ENCODE measurements around the gene MAP2K6.

Gene MAP2K6

GRCh38 chr17:69547947-69548346 lies 133.4 kb downstream of the MAP2K6 start:
- Histone ChIP-seq H2BK5ac (ENCODE audit: low read length) (no peak overlapping the region), H3K4me3 (ENCODE audit: low read length in 2 of 2) (no peak overlapping the region), H2BK15ac (ENCODE audit: low read length) (no peak overlapping the region), H3K4ac (ENCODE audit: low read length) (no peak overlapping the region), H3K79me1 (ENCODE audit: low read depth, low read length) (no peaks in the 10 kb centered on the region), H2AK5ac (ENCODE audit: low read depth, low read length) (no peak overlapping the region), H3K36me3 (replicated peaks in 1 of 2; ENCODE audit: control insufficient read depth in 2 of 2, insufficient read depth in 2 of 2, low read length in 2 of 2) (peaks cover 0 to 10% of the 10 kb centered on the region in 2 donors), H3K18ac (ENCODE audit: low read length) (no peak overlapping the region), H3K23ac (ENCODE audit: low read depth, low read length, poor library complexity) (no peak overlapping the region), H3K4me2 (ENCODE audit: insufficient read depth, low read length, poor library complexity, severe bottlenecking) (no peak overlapping the region), H3K14ac (ENCODE audit: low read length) (no peak overlapping the region), H2BK120ac (ENCODE audit: low read depth, low read length) (no peak overlapping the region), H4K8ac (ENCODE audit: low read depth, low read length) (no peak overlapping the region), H3K4me1 (ENCODE audit: control insufficient read depth in 2 of 2, insufficient read depth in 1 of 2, low read depth in 1 of 2, low read length in 2 of 2) (no peaks in the 10 kb centered on the region), H2BK12ac (ENCODE audit: low read length) (no peak overlapping the region), H3K27me3 (ENCODE audit: control insufficient read depth in 3 of 3, insufficient read depth in 3 of 3, low read depth in 1 of 3, low read length in 3 of 3) (no peaks in the 10 kb centered on the region), H2AFZ (ENCODE audit: low read length) (no peak overlapping the region), H3K9me3 (replicated peaks in 1 of 2; ENCODE audit: control insufficient read depth in 2 of 2, insufficient read depth in 1 of 2, low read depth in 1 of 2, low read length in 2 of 2) (no peaks in the 10 kb centered on the region), H3K9ac (ENCODE audit: low read depth, low read length, poor library complexity) (no peak overlapping the region), H4K91ac (ENCODE audit: low read depth, low read length, poor library complexity) (no peak overlapping the region), H3K27ac (replicated peaks; ENCODE audit: low read length) (no peak overlapping the region)
- no CpG with 5 or more reads among the region's 3 CpGs for WGBS, 2 donors (ENCODE audit: extremely low coverage in 2 of 2, insufficient read length in 2 of 2, insufficient replicate concordance in 1 of 2)
- no peak for DNase-seq (ENCODE audit: low spot score)

- H3K4ac ChIP-seq (ENCODE audit: low read length), result no peak overlapping the region
- H2BK5ac ChIP-seq (ENCODE audit: low read length), result no peak overlapping the region
- H3K9me3 ChIP-seq (replicated peaks in 1 of 2; ENCODE audit: control insufficient read depth in 2 of 2, insufficient read depth in 1 of 2, low read depth in 1 of 2, low read length in 2 of 2), result peaks cover 4 to 7% of the 10 kb centered on the region in 2 donors
- no peak overlapping the region for H3K4me3 ChIP-seq (ENCODE audit: low read length in 2 of 2)
- H3K79me1 ChIP-seq (ENCODE audit: low read depth, low read length), result no peaks in the 10 kb centered on the region
- no peak overlapping the region for H2AFZ ChIP-seq (ENCODE audit: low read length)
- H3K9ac ChIP-seq (ENCODE audit: low read depth, low read length, poor library complexity), result no peak overlapping the region
- no peaks in the 10 kb centered on the region for H3K27me3 ChIP-seq (ENCODE audit: control insufficient read depth in 3 of 3, insufficient read depth in 3 of 3, low read depth in 1 of 3, low read length in 3 of 3)
- no peak overlapping the region for H3K4me2 ChIP-seq (ENCODE audit: insufficient read depth, low read length, poor library complexity, severe bottlenecking)
- peaks cover 3 to 6% of the 10 kb centered on the region in 2 donors for H3K36me3 ChIP-seq (replicated peaks in 1 of 2; ENCODE audit: control insufficient read depth in 2 of 2, insufficient read depth in 2 of 2, low read length in 2 of 2)
- H3K4me1 ChIP-seq (ENCODE audit: control insufficient read depth in 2 of 2, insufficient read depth in 1 of 2, low read depth in 1 of 2, low read length in 2 of 2), result no peaks in the 10 kb centered on the region
- no peak overlapping the region for H3K14ac ChIP-seq (ENCODE audit: low read length)
- H4K8ac ChIP-seq (ENCODE audit: low read depth, low read length), result no peak overlapping the region
- no peak overlapping the region for H3K18ac ChIP-seq (ENCODE audit: low read length)
- H4K91ac ChIP-seq (ENCODE audit: low read depth, low read length, poor library complexity), result no peak overlapping the region
- WGBS, 2 donors (ENCODE audit: extremely low coverage in 2 of 2, insufficient read length in 2 of 2, insufficient replicate concordance in 1 of 2), result no CpG with 5 or more reads among the region's 1 CpG
- no peak overlapping the region for H2BK15ac ChIP-seq (ENCODE audit: low read length)
- H3K23ac ChIP-seq (ENCODE audit: low read depth, low read length, poor library complexity), result no peak overlapping the region
- H3K27ac ChIP-seq (replicated peaks; ENCODE audit: low read length), result no peak overlapping the region
- no peak overlapping the region for H2BK120ac ChIP-seq (ENCODE audit: low read depth, low read length)
- H2AK5ac ChIP-seq (ENCODE audit: low read depth, low read length), result no peak overlapping the region
- no peak overlapping the region for H2BK12ac ChIP-seq (ENCODE audit: low read length)
- DNase-seq (ENCODE audit: low spot score), result no peak
Observed at GRCh38 chr17:69551212-69552010, 136.9 kb downstream of the MAP2K6 start.

GRCh38 chr17:69552986-69553667 lies 138.6 kb downstream of the MAP2K6 start:
- H3K27me3 ChIP-seq (ENCODE audit: control insufficient read depth in 3 of 3, insufficient read depth in 3 of 3, low read depth in 1 of 3, low read length in 3 of 3), result no peaks in the 10 kb centered on the region

GRCh38 chr17:69555056-69555455 lies 140.6 kb downstream of the MAP2K6 start:
- H2BK120ac ChIP-seq (ENCODE audit: low read depth, low read length), result no peak overlapping the region
- H4K91ac ChIP-seq (ENCODE audit: low read depth, low read length, poor library complexity), result no peak overlapping the region
- no CpG with 5 or more reads among the region's 2 CpGs for WGBS, 2 donors (ENCODE audit: extremely low coverage in 2 of 2, insufficient read length in 2 of 2, insufficient replicate concordance in 1 of 2)
- no peak for DNase-seq (ENCODE audit: low spot score)
- no peak overlapping the region for H4K8ac ChIP-seq (ENCODE audit: low read depth, low read length)
- H2BK12ac ChIP-seq (ENCODE audit: low read length), result no peak overlapping the region
- H3K36me3 ChIP-seq (replicated peaks in 1 of 2; ENCODE audit: control insufficient read depth in 2 of 2, insufficient read depth in 2 of 2, low read length in 2 of 2), result peaks cover 3 to 6% of the 10 kb centered on the region in 2 donors
- no peak overlapping the region for H2BK15ac ChIP-seq (ENCODE audit: low read length)
- H3K4me1 ChIP-seq (ENCODE audit: control insufficient read depth in 2 of 2, insufficient read depth in 1 of 2, low read depth in 1 of 2, low read length in 2 of 2), result no peaks in the 10 kb centered on the region
- H2BK5ac ChIP-seq (ENCODE audit: low read length), result no peak overlapping the region
- no peak overlapping the region for H3K4ac ChIP-seq (ENCODE audit: low read length)
- peaks cover 4 to 7% of the 10 kb centered on the region in 2 donors for H3K9me3 ChIP-seq (replicated peaks in 1 of 2; ENCODE audit: control insufficient read depth in 2 of 2, insufficient read depth in 1 of 2, low read depth in 1 of 2, low read length in 2 of 2)
- H3K23ac ChIP-seq (ENCODE audit: low read depth, low read length, poor library complexity), result no peak overlapping the region
- H3K79me1 ChIP-seq (ENCODE audit: low read depth, low read length), result no peaks in the 10 kb centered on the region
- H2AK5ac ChIP-seq (ENCODE audit: low read depth, low read length), result no peak overlapping the region
- H3K4me2 ChIP-seq (ENCODE audit: insufficient read depth, low read length, poor library complexity, severe bottlenecking), result no peak overlapping the region
- no peak overlapping the region for H3K18ac ChIP-seq (ENCODE audit: low read length)
- no peak overlapping the region for H3K4me3 ChIP-seq (ENCODE audit: low read length in 2 of 2)
- H3K27ac ChIP-seq (replicated peaks; ENCODE audit: low read length), result no peak overlapping the region
- no peak overlapping the region for H3K9ac ChIP-seq (ENCODE audit: low read depth, low read length, poor library complexity)
- H3K14ac ChIP-seq (ENCODE audit: low read length), result no peak overlapping the region
- no peaks in the 10 kb centered on the region for H3K27me3 ChIP-seq (ENCODE audit: control insufficient read depth in 3 of 3, insufficient read depth in 3 of 3, low read depth in 1 of 3, low read length in 3 of 3)
- no peak overlapping the region for H2AFZ ChIP-seq (ENCODE audit: low read length)

More at GRCh38 chr17:69552986-69553667, 138.6 kb downstream of the MAP2K6 start:
- peaks cover 3 to 6% of the 10 kb centered on the region in 2 donors for H3K36me3 ChIP-seq (replicated peaks in 1 of 2; ENCODE audit: control insufficient read depth in 2 of 2, insufficient read depth in 2 of 2, low read length in 2 of 2)
- H2AK5ac ChIP-seq (ENCODE audit: low read depth, low read length), result no peak overlapping the region
- H3K4me3 ChIP-seq (ENCODE audit: low read length in 2 of 2), result no peak overlapping the region
- no peak overlapping the region for H4K8ac ChIP-seq (ENCODE audit: low read depth, low read length)
- H3K79me1 ChIP-seq (ENCODE audit: low read depth, low read length), result no peaks in the 10 kb centered on the region
- no peak overlapping the region for H3K18ac ChIP-seq (ENCODE audit: low read length)
- H3K4ac ChIP-seq (ENCODE audit: low read length), result no peak overlapping the region
- no peaks in the 10 kb centered on the region for H3K4me1 ChIP-seq (ENCODE audit: control insufficient read depth in 2 of 2, insufficient read depth in 1 of 2, low read depth in 1 of 2, low read length in 2 of 2)
- WGBS, 2 donors (ENCODE audit: extremely low coverage in 2 of 2, insufficient read length in 2 of 2, insufficient replicate concordance in 1 of 2), result no CpG with 5 or more reads among the region's 5 CpGs
- DNase-seq (ENCODE audit: low spot score), result no peak
- no peak overlapping the region for H3K4me2 ChIP-seq (ENCODE audit: insufficient read depth, low read length, poor library complexity, severe bottlenecking)
- peaks cover 4 to 7% of the 10 kb centered on the region in 2 donors for H3K9me3 ChIP-seq (replicated peaks in 1 of 2; ENCODE audit: control insufficient read depth in 2 of 2, insufficient read depth in 1 of 2, low read depth in 1 of 2, low read length in 2 of 2)
- no peak overlapping the region for H2BK5ac ChIP-seq (ENCODE audit: low read length)
- H2BK120ac ChIP-seq (ENCODE audit: low read depth, low read length), result no peak overlapping the region
- H2BK15ac ChIP-seq (ENCODE audit: low read length), result no peak overlapping the region
- no peak overlapping the region for H3K27ac ChIP-seq (replicated peaks; ENCODE audit: low read length)
- no peak overlapping the region for H3K14ac ChIP-seq (ENCODE audit: low read length)
- H3K9ac ChIP-seq (ENCODE audit: low read depth, low read length, poor library complexity), result no peak overlapping the region
- no peak overlapping the region for H2BK12ac ChIP-seq (ENCODE audit: low read length)
- no peak overlapping the region for H3K23ac ChIP-seq (ENCODE audit: low read depth, low read length, poor library complexity)
- H4K91ac ChIP-seq (ENCODE audit: low read depth, low read length, poor library complexity), result no peak overlapping the region
- H2AFZ ChIP-seq (ENCODE audit: low read length), result no peak overlapping the region
